KOPT-K1 (cell line): ENCODE results near the gene GADD45A.

Source experiments
- H3K27ac ChIP-seq: fragments of 200-600 bp; sonication (generic); 2 replicates; pipeline ENCODE4 v1.5.1; 2016; ENCODE audit warnings: antibody characterized with exemption, mild to moderate bottlenecking, low read depth, low read length; ENCODE audit not compliant: poor library complexity, severe bottlenecking
- H3K36me3 ChIP-seq: fragments of 200-600 bp; sonication (generic); 2 replicates; pipeline ENCODE4 v1.5.1; 2017; ENCODE audit warnings: antibody characterized with exemption, mild to moderate bottlenecking, low read length, moderate library complexity; ENCODE audit not compliant: insufficient read depth
- H3K9me3 ChIP-seq: fragments of 200-600 bp; sonication (generic); 2 replicates; pipeline ENCODE4 v1.5.1; 2017; ENCODE audit warnings: antibody characterized with exemption, low read length, mild to moderate bottlenecking; ENCODE audit not compliant: insufficient read depth, poor library complexity, severe bottlenecking

GADD45A gene

DNA sequence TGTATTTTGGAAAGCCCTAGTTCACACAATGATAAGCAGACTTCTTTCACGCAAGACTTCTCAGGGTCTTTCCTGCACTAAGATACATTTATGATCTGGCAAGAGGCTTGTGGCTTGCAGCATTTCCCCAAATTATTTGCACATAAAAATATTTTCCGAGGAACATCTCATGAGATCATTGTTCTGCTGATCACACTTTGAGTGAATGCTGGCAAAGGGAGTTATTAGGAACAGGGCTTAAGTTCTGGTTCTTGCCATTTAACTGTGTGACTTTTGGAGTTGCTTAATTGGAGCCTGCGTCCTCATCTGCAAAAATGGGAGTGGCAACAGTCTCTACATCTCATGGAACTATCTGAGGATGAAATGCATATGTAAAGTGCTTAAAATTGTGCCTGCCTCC is 50.2 kb downstream of the GADD45A start:
- H3K9me3 ChIP-seq: no peaks in the 10 kb centered on the region
- H3K36me3 ChIP-seq: no peaks in the 10 kb centered on the region
- H3K27ac ChIP-seq: no peak overlapping the region

DNA sequence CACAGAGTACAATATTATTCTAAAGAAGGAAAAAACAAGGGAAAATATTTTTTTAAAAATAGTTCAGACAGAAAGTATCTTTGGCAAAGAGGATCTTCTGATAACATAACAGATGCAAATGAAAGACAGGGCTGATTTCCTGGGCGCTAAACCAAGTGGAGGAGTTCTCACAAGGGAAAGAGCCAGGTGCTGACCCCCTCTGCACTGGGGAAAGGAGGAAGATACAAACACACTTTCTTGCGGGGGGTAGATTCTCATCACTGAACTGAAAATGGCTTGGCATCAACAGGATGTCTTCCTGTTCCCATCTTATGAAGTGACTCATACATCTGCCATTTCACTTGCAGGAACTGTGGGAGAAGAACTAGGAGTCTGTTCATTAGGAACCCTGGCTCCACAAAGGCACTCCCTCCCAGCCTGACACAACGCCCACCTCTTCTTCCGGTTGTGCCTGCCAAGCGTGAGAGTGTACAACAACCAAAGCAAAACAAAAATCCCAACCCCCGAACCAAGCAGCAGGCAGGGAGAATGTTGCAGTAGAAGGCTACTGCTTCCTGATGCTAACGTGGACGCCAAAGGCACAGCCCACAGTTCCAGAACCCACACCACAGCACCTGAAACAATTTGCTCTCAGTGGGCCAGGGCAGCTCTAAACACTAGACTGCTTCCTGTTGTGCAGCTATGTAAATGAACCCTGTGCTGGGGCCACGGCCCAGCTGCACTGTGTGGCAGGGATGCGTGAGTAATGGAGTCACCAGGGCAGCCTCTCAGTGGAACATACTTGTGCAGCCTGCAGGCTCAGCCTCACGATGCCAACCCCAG is 51.0 kb downstream of the GADD45A start:
- H3K9me3 ChIP-seq: no peaks in the 10 kb centered on the region
- H3K27ac ChIP-seq: no peak overlapping the region
- no peaks in the 10 kb centered on the region for H3K36me3 ChIP-seq

DNA sequence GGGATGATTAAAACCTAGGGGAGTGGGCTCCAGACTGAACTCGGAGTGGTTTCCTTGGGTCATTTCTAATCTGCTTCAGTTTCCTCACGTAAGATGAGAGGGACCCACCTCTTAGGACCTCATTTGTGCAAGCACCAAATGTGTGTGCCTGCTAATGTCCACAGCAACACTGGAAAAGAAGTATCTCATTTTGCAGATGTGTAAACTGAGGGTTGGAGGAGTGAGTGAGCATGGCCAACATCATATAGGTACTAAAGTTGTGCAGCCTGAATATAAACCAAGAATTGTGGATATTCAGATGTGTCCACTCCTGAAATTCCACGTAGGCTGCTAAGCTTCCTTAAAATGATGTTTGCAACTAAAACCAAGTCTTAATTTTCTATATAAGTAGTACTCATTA is 51.7 kb downstream of the GADD45A start:
- no peaks in the 10 kb centered on the region for H3K36me3 ChIP-seq
- no peaks in the 10 kb centered on the region for H3K9me3 ChIP-seq
- H3K27ac ChIP-seq: no peak overlapping the region

DNA sequence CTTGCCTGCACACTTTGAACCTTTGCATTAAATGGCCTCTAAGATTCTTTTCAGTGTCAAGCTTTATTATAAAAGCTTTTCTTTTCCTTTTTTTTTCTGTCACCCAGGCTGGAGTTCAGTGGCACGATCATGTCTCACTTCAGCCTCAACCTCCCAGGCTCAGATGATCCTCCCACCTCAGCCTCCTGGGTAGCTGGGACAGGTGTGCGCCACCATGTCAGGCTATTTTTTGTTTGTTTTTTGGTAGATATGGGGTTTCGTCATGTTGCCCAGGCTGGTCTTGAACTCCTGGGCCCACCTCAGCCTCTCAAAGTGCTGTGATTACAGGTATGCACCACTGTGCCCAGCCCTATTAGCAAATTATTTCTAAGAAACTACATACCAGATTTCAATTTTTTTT is 52.9 kb downstream of the GADD45A start:
- H3K27ac ChIP-seq: no peak overlapping the region

More for the DNA sequence above, 52.9 kb downstream of the GADD45A start:
- Histone ChIP-seq H3K9me3 (no peaks in the 10 kb centered on the region), H3K36me3 (no peaks in the 10 kb centered on the region)
